ENCODE data around the gene PTPN4. TPM values are rescaled to one million over a fixed set of nuclear protein-coding genes. Genes with fewer than 3 reads are reported as not detected.

The PTPN4 gene
- total and polyA plus RNA-seq, 2 experiments from 2014 or later, result 19.8 to 24.3 TPM

- 65 to 66% methylated on average over 8 of the region's 8 CpGs for WGBS, 2 experiments (ENCODE audit: low coverage in 1 of 2, low lambda C conversion rate in 2 of 2, missing lambda C conversion rate in 2 of 2)
Measured at GRCh38 chr2:119735565-119735964, 24.2 kb upstream of the PTPN4 start.

DNA sequence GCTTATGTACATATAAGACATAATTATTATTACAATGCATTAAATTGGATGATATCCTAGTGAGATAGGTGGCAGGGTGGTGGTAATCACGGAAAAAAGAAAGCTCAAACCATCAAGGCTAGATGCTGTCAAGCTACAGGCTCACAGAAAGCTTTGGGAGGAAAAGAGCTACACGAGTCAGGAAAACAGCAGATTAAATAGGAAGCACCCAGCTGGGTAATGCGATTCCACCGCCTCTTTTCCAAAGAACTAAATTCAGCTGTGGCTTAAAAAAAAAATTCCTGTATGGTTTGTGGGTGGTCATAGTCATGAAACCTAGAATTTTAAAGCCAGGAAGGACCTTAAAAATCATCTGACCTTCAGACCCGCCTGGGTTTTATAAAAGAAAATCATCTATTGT is 23.7 kb upstream of the PTPN4 start:
- H3K36me3 ChIP-seq (ENCODE audit: low read depth), result no peaks in the 10 kb centered on the region
- no peaks in the 10 kb centered on the region for H4K20me1 ChIP-seq (ENCODE audit: insufficient read depth)
- H3K9me2 ChIP-seq (ENCODE audit: insufficient read depth), result no peaks in the 10 kb centered on the region
- H2AFZ ChIP-seq, result no peak overlapping the region
- no peak overlapping the region for H3K4me2 ChIP-seq (ENCODE audit: unreplicated experiment)
- H3F3A ChIP-seq (ENCODE audit: insufficient read depth), result no peaks in the 10 kb centered on the region
- no peak overlapping the region for H3K9ac ChIP-seq
- 66 to 71% methylated on average over 5 of the region's 5 CpGs for WGBS, 2 experiments (ENCODE audit: low coverage in 1 of 2, low lambda C conversion rate in 2 of 2, missing lambda C conversion rate in 2 of 2)
- H3K9me3 ChIP-seq (ENCODE audit: low read depth), result no peaks in the 10 kb centered on the region
- TF ChIP-seq EZH2phosphoT487 (IDR thresholded peaks at IDR 0.05; ENCODE audit: insufficient read depth, low read depth), result no peak
- no peak for TF ChIP-seq EZH2 (IDR thresholded peaks at IDR 0.05; ENCODE audit: insufficient read depth, poor library complexity, severe bottlenecking)
- H3K27me3 ChIP-seq (replicated peaks; ENCODE audit: insufficient read depth), result no peaks in the 10 kb centered on the region; the same call in 1 of the 2 replicates
- in situ Hi-C loops (cut with MboI), result no loop called here
- DNase-seq, result no peak
- no peak overlapping the region for H3K4me3 ChIP-seq
- no peaks in the 10 kb centered on the region for H3K4me1 ChIP-seq (ENCODE audit: insufficient read depth)
- no peaks in the 10 kb centered on the region for H3K79me2 ChIP-seq (ENCODE audit: insufficient read depth)
- H3K27ac ChIP-seq, result no peak overlapping the region

More at GRCh38 chr2:119735565-119735964, 24.2 kb upstream of the PTPN4 start:
- no peaks in the 10 kb centered on the region for H3K36me3 ChIP-seq (ENCODE audit: low read depth)
- no peaks in the 10 kb centered on the region for H4K20me1 ChIP-seq (ENCODE audit: insufficient read depth)
- no peak overlapping the region for H3K9ac ChIP-seq
- no peaks in the 10 kb centered on the region; the same call in 1 of the 2 replicates for H3K27me3 ChIP-seq (replicated peaks; ENCODE audit: insufficient read depth)
- no peaks in the 10 kb centered on the region for H3F3A ChIP-seq (ENCODE audit: insufficient read depth)
- in situ Hi-C loops (cut with MboI), result no loop called here
- H3K9me3 ChIP-seq (ENCODE audit: low read depth), result no peaks in the 10 kb centered on the region
- H3K9me2 ChIP-seq (ENCODE audit: insufficient read depth), result no peaks in the 10 kb centered on the region
- no peak overlapping the region for H2AFZ ChIP-seq
- H3K79me2 ChIP-seq (ENCODE audit: insufficient read depth), result no peaks in the 10 kb centered on the region
- TF ChIP-seq EZH2phosphoT487 (IDR thresholded peaks at IDR 0.05; ENCODE audit: insufficient read depth, low read depth) (no peak), EZH2 (IDR thresholded peaks at IDR 0.05; ENCODE audit: insufficient read depth, poor library complexity, severe bottlenecking) (no peak)
- no peaks in the 10 kb centered on the region for H3K4me1 ChIP-seq (ENCODE audit: insufficient read depth)
- H3K27ac ChIP-seq, result no peak overlapping the region
- DNase-seq, result no peak
- H3K4me3 ChIP-seq, result no peak overlapping the region
- no peak overlapping the region for H3K4me2 ChIP-seq (ENCODE audit: unreplicated experiment)

- H3F3A ChIP-seq (ENCODE audit: insufficient read depth), result no peaks in the 10 kb centered on the region
- no peaks in the 10 kb centered on the region for H3K27me3 ChIP-seq (replicated peaks; ENCODE audit: insufficient read depth)
- WGBS, 2 experiments (ENCODE audit: low coverage in 1 of 2, low lambda C conversion rate in 2 of 2, missing lambda C conversion rate in 2 of 2), result 68 to 71% methylated on average over 3 of the region's 3 CpGs
- H3K9me3 ChIP-seq (ENCODE audit: low read depth), result no peaks in the 10 kb centered on the region
- H3K4me3 ChIP-seq, result no peak overlapping the region
- H3K9me2 ChIP-seq (ENCODE audit: insufficient read depth), result no peaks in the 10 kb centered on the region
- H4K20me1 ChIP-seq (ENCODE audit: insufficient read depth), result no peaks in the 10 kb centered on the region
- H3K79me2 ChIP-seq (ENCODE audit: insufficient read depth), result no peaks in the 10 kb centered on the region
- H3K36me3 ChIP-seq (ENCODE audit: low read depth), result no peaks in the 10 kb centered on the region
- no peak overlapping the region for H3K4me2 ChIP-seq (ENCODE audit: unreplicated experiment)
- no peak for TF ChIP-seq EZH2phosphoT487 (IDR thresholded peaks at IDR 0.05; ENCODE audit: insufficient read depth, low read depth)
- no peak for TF ChIP-seq EZH2 (IDR thresholded peaks at IDR 0.05; ENCODE audit: insufficient read depth, poor library complexity, severe bottlenecking)
- no peak overlapping the region for H3K27ac ChIP-seq
- H3K9ac ChIP-seq, result no peak overlapping the region
- H2AFZ ChIP-seq, result no peak overlapping the region
- 0 out of 2 replicates have a peak, but pooled peaks cover 4% of the 10 kb centered on the region for H3K4me1 ChIP-seq (ENCODE audit: insufficient read depth)
- in situ Hi-C loops (cut with MboI), result no loop called here
- no peak for DNase-seq
Measured at GRCh38 chr2:119739580-119740255, 20.0 kb upstream of the PTPN4 start.

DNA sequence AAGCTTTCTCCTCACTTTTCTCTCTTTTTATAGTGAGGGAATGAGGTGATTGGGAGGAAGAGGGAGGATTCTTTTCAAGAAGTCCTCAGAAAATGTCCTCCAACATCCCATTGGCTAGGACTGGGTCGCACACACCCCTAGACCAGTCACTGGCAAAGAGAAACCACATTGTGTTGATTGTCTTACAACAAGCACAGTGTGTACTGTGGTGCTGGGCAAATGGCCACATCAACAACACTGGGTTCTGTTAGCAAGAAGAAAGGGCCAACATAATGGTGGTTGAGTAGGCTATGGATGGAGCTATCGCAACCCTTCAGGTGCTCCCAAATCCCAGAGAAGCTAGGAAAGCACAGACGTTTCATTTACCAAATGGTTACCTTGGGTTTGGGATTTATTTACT is 18.7 kb upstream of the PTPN4 start:
- Histone ChIP-seq H3K4me3 (no peak overlapping the region), H3K27me3 (replicated peaks; ENCODE audit: insufficient read depth) (no peaks in the 10 kb centered on the region), H3K9me3 (ENCODE audit: low read depth) (no peaks in the 10 kb centered on the region), H4K20me1 (ENCODE audit: insufficient read depth) (no peaks in the 10 kb centered on the region), H3K79me2 (ENCODE audit: insufficient read depth) (no peaks in the 10 kb centered on the region), H3K4me1 (ENCODE audit: insufficient read depth) (0 out of 2 replicates have a peak, but pooled peaks cover 4% of the 10 kb centered on the region), H3K4me2 (ENCODE audit: unreplicated experiment) (no peak overlapping the region), H3K27ac (no peak overlapping the region), H3K9me2 (ENCODE audit: insufficient read depth) (no peaks in the 10 kb centered on the region), H3F3A (ENCODE audit: insufficient read depth) (no peaks in the 10 kb centered on the region), H3K36me3 (ENCODE audit: low read depth) (no peaks in the 10 kb centered on the region), H3K9ac (no peak overlapping the region), H2AFZ (no peak overlapping the region)
- 70 to 75% methylated on average over 3 of the region's 3 CpGs for WGBS, 2 experiments (ENCODE audit: low coverage in 1 of 2, low lambda C conversion rate in 2 of 2, missing lambda C conversion rate in 2 of 2)
- in situ Hi-C loops (cut with MboI), result no loop called here
- TF ChIP-seq EZH2phosphoT487 (IDR thresholded peaks at IDR 0.05; ENCODE audit: insufficient read depth, low read depth) (no peak), EZH2 (IDR thresholded peaks at IDR 0.05; ENCODE audit: insufficient read depth, poor library complexity, severe bottlenecking) (no peak)
- DNase-seq, result no peak
